GM12878 (cell line): Measurements from ENCODE around the gene MGAT2. TPM values are rescaled to one million over a fixed set of nuclear protein-coding genes. Genes with fewer than 3 reads are reported as not detected.
A peak's percentile ranks its signal among the peaks of the same experiment; 100 is the strongest.

Experiments
- ATF2 ChIP-seq: IDR thresholded peaks from 2 replicates; pipeline ENCODE4 v1.6.1; 2012; ENCODE audit warnings: low read length, inconsistent platforms
- BMI1 ChIP-seq: fragments of 450-650 bp; IDR thresholded peaks from 2 replicates; pipeline ENCODE4 v1.6.1; 2016; ENCODE audit warnings: mild to moderate bottlenecking, moderate library complexity, borderline replicate concordance
- BRCA1 ChIP-seq: IDR thresholded peaks from 2 replicates; pipeline ENCODE4 v1.6.1; 2011; ENCODE audit warnings: low read depth, low read length, improper control_type of control experiment
- CBX3 ChIP-seq: fragments of 200-600 bp; sonication (generic); IDR thresholded peaks from 2 replicates; pipeline ENCODE4 v1.6.1; 2016; ENCODE audit warnings: low read depth, borderline replicate concordance
- ESRRA ChIP-seq: IDR thresholded peaks from 2 replicates; pipeline ENCODE4 v1.6.1; 2012; ENCODE audit warnings: mild to moderate bottlenecking, low read length, improper control_type of control experiment
- FOXK2 ChIP-seq: fragments of 450-650 bp; IDR thresholded peaks from 2 replicates; pipeline ENCODE4 v1.6.1; 2017; ENCODE audit warnings: mild to moderate bottlenecking, moderate library complexity
- FOXM1 ChIP-seq: IDR thresholded peaks from 2 replicates; pipeline ENCODE4 v1.6.1; 2012; ENCODE audit warnings: low read depth, mild to moderate bottlenecking, inconsistent platforms, low read length, moderate library complexity
- HDAC2 ChIP-seq: fragments of 200-600 bp; sonication (generic); IDR thresholded peaks from 2 replicates; pipeline ENCODE4 v1.6.1; 2017
- IRF3 ChIP-seq: fragments of 450-650 bp; IDR thresholded peaks from 2 replicates; pipeline ENCODE4 v1.6.1; 2014; ENCODE audit warnings: mild to moderate bottlenecking
- MAX ChIP-seq: IDR thresholded peaks from 2 replicates; pipeline ENCODE4 v1.6.1; 2012; ENCODE audit warnings: low read depth, low read length, improper control_type of control experiment
- MEF2A ChIP-seq: IDR thresholded peaks from 2 replicates; pipeline ENCODE4 v1.6.1; 2011; ENCODE audit warnings: low read depth, mild to moderate bottlenecking, low read length, moderate library complexity; ENCODE audit not compliant: insufficient read depth
- MTA2 ChIP-seq: fragments of 450-650 bp; IDR thresholded peaks from 2 replicates; pipeline ENCODE4 v1.6.1; 2016; ENCODE audit warnings: low read depth, mild to moderate bottlenecking, moderate library complexity
- MTA3 ChIP-seq: IDR thresholded peaks from 2 replicates; pipeline ENCODE4 v1.6.1; 2012; ENCODE audit warnings: low read length, inconsistent platforms, borderline replicate concordance
- NR2C1 ChIP-seq: fragments of 450-650 bp; IDR thresholded peaks from 2 replicates; pipeline ENCODE4 v1.6.1; 2017; ENCODE audit warnings: antibody characterized with exemption, mild to moderate bottlenecking, moderate library complexity
- POLR2AphosphoS2 ChIP-seq: IDR thresholded peaks from 2 replicates; pipeline ENCODE4 v1.6.1; 2011; ENCODE audit warnings: low read depth, mild to moderate bottlenecking, low read length, improper control_type of control experiment, moderate library complexity
- SMAD5 ChIP-seq: IDR thresholded peaks from 2 replicates; pipeline ENCODE4 v1.6.1; 2016; ENCODE audit warnings: antibody characterized with exemption, low read depth
- SMARCA5 ChIP-seq: fragments of 450-650 bp; IDR thresholded peaks from 2 replicates; pipeline ENCODE4 v1.6.1; 2017; ENCODE audit warnings: mild to moderate bottlenecking
- SUZ12 ChIP-seq: fragments of 200-600 bp; sonication (generic); IDR thresholded peaks from one replicate; pipeline ENCODE4 v1.6.1; 2018; ENCODE audit warnings: antibody characterized with exemption, mild to moderate bottlenecking; ENCODE audit not compliant: unreplicated experiment
- TARDBP ChIP-seq: IDR thresholded peaks from 2 replicates; pipeline ENCODE4 v1.6.1; 2016; ENCODE audit warnings: borderline replicate concordance
- YY1 ChIP-seq: IDR thresholded peaks from 2 replicates; pipeline ENCODE4 v1.6.1; 2011; ENCODE audit warnings: low read depth, mild to moderate bottlenecking, low read length
- ZNF217 ChIP-seq: fragments of 450-650 bp; IDR thresholded peaks from 2 replicates; pipeline ENCODE4 v1.6.1; 2017; ENCODE audit warnings: antibody characterized with exemption, mild to moderate bottlenecking
- ZSCAN29 ChIP-seq: fragments of 450-650 bp; IDR thresholded peaks from 2 replicates; pipeline ENCODE4 v1.6.1; 2017; ENCODE audit warnings: mild to moderate bottlenecking, moderate library complexity
- polyA plus RNA-seq, 11 experiments: library from polyadenylated mRNA; depleted of rRNA in 4 of 11; unstranded in 6 of 11; stranded (reverse) in 5 of 11; fragments of >200 nt; fragmentation: Nextera tagmentation in 4 of 11; fragmentation: Illumina TruSeq in 1 of 11; extraction: Ambion mirVana in 4 of 11; extraction: Trizol in 1 of 11; gene quantifications; 1 replicate in 1 of 11; 2 replicates in 10 of 11; pipeline versions ENCODE4 v1.2.1 to v1.2.3, GENCODE V29; 2011 to 2016; ENCODE audit warnings: inconsistent platforms in 2 of 11, missing spikeins in 2 of 11, low read depth in 1 of 11
- total RNA-seq, 4 experiments: library from RNA; depleted of rRNA in 3 of 4; stranded (reverse); fragments of >200 nt in 3 of 4; fragmentation: Illumina TruSeq in 1 of 4; extraction: Trizol in 1 of 4; gene quantifications; 2 replicates each; pipeline versions ENCODE4 v1.2.1 to v1.2.3, GENCODE V29; 2013 to 2021
- TF ChIP-seq, protein P1 (sequence below): fragments of 450-650 bp; IDR thresholded peaks from 2 replicates; pipeline ENCODE4 v1.6.1; 2018; ENCODE audit warnings: borderline replicate concordance, mild to moderate bottlenecking; ENCODE audit not compliant: partially characterized antibody
- TF ChIP-seq, protein P2 (sequence below): fragments of 450-650 bp; IDR thresholded peaks from 2 replicates; pipeline ENCODE4 v1.6.1; 2018; ENCODE audit warnings: mild to moderate bottlenecking, low read depth, moderate library complexity; ENCODE audit not compliant: partially characterized antibody

The MGAT2 gene
- total and polyA plus RNA-seq, 10 of the 15 experiments (the other 5 are each of a cell fraction or from before 2014, with no cell fraction given) = 0.03 to 51.8 (median 38.0) TPM; not detected in 1

DNA sequence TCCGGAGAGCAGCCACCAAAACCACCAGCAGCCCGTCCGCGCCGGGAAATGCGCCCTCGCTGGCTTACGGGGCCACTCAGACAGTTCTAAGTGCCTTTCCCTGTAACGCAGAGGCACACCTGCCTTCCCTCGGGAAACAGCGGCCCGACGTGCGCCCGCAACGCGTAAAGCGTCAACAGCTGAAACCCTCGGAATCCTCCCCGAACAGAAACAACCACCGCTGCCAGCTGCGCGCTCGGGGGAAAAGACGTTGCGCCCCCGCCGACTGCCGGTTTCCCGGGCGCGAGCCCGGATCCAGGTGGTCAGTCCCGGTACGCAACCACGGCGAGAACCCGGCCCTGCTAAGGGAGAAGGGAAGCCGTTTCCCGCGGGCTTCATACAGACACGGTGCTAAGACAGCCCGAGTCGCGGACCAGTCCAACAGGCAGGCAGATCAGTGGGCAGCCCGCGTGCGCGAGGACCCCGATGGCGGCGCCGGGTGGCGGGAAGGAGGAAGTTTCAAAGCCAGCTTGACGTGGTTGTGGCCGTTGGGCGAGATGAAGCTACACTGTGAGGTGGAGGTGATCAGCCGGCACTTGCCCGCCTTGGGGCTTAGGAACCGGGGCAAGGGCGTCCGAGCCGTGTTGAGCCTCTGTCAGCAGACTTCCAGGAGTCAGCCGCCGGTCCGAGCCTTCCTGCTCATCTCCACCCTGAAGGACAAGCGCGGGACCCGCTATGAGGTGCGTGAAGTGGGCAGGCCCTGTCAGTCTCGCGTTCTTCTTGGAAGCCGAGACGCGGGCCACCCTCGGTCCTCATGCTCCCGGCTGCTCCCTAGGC, 21.9 kb upstream of the MGAT2 start, which contains the start of gene LRR1 (continued):
- peak; percentile 53; the same call in 1 of the 2 replicates for TF ChIP-seq BRCA1
- no peak for TF ChIP-seq SUZ12
- peak; percentile 81 for TF ChIP-seq FOXK2
- peak; percentile 96 for TF ChIP-seq YY1
- 0 out of 2 replicates have a peak, but pooled peaks have one; percentile 28 for TF ChIP-seq HDAC2
- no peak for TF ChIP-seq ESRRA
- no peak for TF ChIP-seq ZSCAN29
- TF ChIP-seq, protein P1, sequence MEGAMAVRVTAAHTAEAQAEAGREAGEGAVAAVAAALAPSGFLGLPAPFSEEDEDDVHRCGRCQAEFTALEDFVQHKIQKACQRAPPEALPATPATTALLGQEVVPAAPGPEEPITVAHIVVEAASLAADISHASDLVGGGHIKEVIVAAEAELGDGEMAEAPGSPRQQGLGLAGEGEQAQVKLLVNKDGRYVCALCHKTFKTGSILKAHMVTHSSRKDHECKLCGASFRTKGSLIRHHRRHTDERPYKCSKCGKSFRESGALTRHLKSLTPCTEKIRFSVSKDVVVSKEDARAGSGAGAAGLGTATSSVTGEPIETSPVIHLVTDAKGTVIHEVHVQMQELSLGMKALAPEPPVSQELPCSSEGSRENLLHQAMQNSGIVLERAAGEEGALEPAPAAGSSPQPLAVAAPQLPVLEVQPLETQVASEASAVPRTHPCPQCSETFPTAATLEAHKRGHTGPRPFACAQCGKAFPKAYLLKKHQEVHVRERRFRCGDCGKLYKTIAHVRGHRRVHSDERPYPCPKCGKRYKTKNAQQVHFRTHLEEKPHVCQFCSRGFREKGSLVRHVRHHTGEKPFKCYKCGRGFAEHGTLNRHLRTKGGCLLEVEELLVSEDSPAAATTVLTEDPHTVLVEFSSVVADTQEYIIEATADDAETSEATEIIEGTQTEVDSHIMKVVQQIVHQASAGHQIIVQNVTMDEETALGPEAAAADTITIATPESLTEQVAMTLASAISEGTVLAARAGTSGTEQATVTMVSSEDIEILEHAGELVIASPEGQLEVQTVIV = peak; percentile 69
- TF ChIP-seq ZNF217 = no peak
- no peak; the same call in 1 of the 2 replicates for TF ChIP-seq IRF3
- TF ChIP-seq ATF2 = no peak
- TF ChIP-seq POLR2AphosphoS2 = peak; percentile 67; the same call in 1 of the 2 replicates
- no peak for TF ChIP-seq FOXM1
- TF ChIP-seq, protein P2, sequence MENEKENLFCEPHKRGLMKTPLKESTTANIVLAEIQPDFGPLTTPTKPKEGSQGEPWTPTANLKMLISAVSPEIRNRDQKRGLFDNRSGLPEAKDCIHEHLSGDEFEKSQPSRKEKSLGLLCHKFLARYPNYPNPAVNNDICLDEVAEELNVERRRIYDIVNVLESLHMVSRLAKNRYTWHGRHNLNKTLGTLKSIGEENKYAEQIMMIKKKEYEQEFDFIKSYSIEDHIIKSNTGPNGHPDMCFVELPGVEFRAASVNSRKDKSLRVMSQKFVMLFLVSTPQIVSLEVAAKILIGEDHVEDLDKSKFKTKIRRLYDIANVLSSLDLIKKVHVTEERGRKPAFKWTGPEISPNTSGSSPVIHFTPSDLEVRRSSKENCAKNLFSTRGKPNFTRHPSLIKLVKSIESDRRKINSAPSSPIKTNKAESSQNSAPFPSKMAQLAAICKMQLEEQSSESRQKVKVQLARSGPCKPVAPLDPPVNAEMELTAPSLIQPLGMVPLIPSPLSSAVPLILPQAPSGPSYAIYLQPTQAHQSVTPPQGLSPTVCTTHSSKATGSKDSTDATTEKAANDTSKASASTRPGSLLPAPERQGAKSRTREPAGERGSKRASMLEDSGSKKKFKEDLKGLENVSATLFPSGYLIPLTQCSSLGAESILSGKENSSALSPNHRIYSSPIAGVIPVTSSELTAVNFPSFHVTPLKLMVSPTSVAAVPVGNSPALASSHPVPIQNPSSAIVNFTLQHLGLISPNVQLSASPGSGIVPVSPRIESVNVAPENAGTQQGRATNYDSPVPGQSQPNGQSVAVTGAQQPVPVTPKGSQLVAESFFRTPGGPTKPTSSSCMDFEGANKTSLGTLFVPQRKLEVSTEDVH = peak; percentile 80
- TF ChIP-seq MTA3 = no peak
- TF ChIP-seq CBX3 = no peak
- 0 out of 2 replicates have a peak, but pooled peaks have one; percentile 44 for TF ChIP-seq MEF2A
- TF ChIP-seq BMI1 = no peak
- no peak for TF ChIP-seq TARDBP
- TF ChIP-seq SMAD5 = 0 out of 2 replicates have a peak, but pooled peaks have one; percentile 15
- peak; percentile 88 for TF ChIP-seq MAX
- peak; percentile 55; the same call in 1 of the 2 replicates for TF ChIP-seq SMARCA5
- TF ChIP-seq NR2C1 = no peak; the same call in 1 of the 2 replicates
- no peak for TF ChIP-seq MTA2
